AG04450 (cell line): Measurements from ENCODE around the gene TTLL11. TPM values are rescaled to one million over a fixed set of nuclear protein-coding genes. Genes with fewer than 3 reads are reported as not detected.

Source experiments
- CTCF ChIA-PET: fragments of 300-600, 350-600 bp; formaldehyde crosslinking; extraction: SDS; loops from one replicate; lab custom pipeline; 2022; ENCODE audit warnings: antibody characterized with exemption, inconsistent platforms; lab: Charles Lee
- POLR2A ChIA-PET: fragments of 350-600 bp; formaldehyde crosslinking; extraction: SDS; loops from one replicate; lab custom pipeline; 2021; ENCODE audit warnings: antibody characterized with exemption, inconsistent platforms; lab: Yijun Ruan, JAX
- DNase-seq: peaks from one replicate; pipeline ENCODE4 v3.0.0-alpha.2; 2011; ENCODE audit warnings: low read depth, low spot score
- H3K27ac ChIP-seq: one replicate; pipeline ENCODE4 v1.5.1; 2012; ENCODE audit warnings: low read depth, low read length, control low read depth
- H3K27me3 ChIP-seq: one replicate; pipeline ENCODE4 v1.6.0; 2012; ENCODE audit warnings: low read length; ENCODE audit not compliant: control insufficient read depth, insufficient read depth
- H3K4me3 ChIP-seq: 2 replicates; pipeline ENCODE4 v1.5.1; 2011; ENCODE audit warnings: mild to moderate bottlenecking, low read depth, low read length, control low read depth
- H3K9me3 ChIP-seq: 2 replicates; pipeline ENCODE4 v1.5.1; 2012; ENCODE audit warnings: low read length; ENCODE audit not compliant: control insufficient read depth, insufficient read depth
- CTCF ChIP-seq: IDR thresholded peaks from 2 replicates; pipeline ENCODE4 v1.5.1; 2011; ENCODE audit warnings: low read depth, low read length, control low read depth, inconsistent platforms
- polyA plus RNA-seq: library from polyadenylated mRNA; depleted of rRNA; stranded (reverse); fragments of >200 nt; gene quantifications from 2 replicates; pipeline ENCODE4 v1.2.3, GENCODE V29; 2011

TTLL11 gene
- polyA plus RNA-seq, 1 experiment = 4.6 TPM

- no peak for DNase-seq
- H3K27ac ChIP-seq = no peak overlapping the region
- H3K4me3 ChIP-seq = no peak overlapping the region
- ChIA-PET CTCF (no interaction called here), POLR2A (no interaction called here)
- TF ChIP-seq CTCF = no peak
- H3K27me3 ChIP-seq = peaks cover 6% of the 10 kb centered on the region
- H3K9me3 ChIP-seq = no peaks in the 10 kb centered on the region
Measured at GRCh38 chr9:121881920-121882500, 211.1 kb downstream of the TTLL11 start.

DNA sequence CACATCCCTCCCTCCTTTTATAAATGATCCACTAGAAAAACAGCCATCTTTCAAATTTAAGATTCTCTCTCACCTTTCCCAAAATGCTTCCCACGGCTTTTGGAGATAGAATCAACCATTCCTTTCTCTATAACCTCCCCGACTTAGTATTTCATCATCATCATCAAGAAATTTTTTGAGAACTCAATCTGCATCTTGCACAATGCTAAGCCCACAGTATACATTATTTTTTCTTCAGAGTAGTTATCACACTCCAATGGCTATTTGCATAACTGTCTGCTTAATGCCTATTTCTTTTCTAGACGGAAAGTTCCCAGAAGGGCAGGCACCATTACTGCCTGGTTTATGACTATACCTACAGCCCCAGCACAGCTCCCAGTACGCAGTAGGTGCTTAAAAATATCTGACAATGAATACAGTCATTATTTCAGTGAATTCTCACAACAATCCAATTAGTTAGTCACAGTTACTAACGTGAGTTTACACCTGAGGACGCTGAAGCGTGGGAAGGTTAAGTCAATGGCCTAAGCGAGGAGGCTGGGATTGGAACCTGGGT lies 212.7 kb downstream of the TTLL11 start:
- Histone ChIP-seq H3K27ac (no peak overlapping the region), H3K27me3 (peaks cover 6% of the 10 kb centered on the region), H3K4me3 (no peak overlapping the region), H3K9me3 (no peaks in the 10 kb centered on the region)
- POLR2A ChIA-PET = no interaction called here
- CTCF ChIA-PET = no interaction called here
- DNase-seq = no peak
- TF ChIP-seq CTCF = no peak

DNA sequence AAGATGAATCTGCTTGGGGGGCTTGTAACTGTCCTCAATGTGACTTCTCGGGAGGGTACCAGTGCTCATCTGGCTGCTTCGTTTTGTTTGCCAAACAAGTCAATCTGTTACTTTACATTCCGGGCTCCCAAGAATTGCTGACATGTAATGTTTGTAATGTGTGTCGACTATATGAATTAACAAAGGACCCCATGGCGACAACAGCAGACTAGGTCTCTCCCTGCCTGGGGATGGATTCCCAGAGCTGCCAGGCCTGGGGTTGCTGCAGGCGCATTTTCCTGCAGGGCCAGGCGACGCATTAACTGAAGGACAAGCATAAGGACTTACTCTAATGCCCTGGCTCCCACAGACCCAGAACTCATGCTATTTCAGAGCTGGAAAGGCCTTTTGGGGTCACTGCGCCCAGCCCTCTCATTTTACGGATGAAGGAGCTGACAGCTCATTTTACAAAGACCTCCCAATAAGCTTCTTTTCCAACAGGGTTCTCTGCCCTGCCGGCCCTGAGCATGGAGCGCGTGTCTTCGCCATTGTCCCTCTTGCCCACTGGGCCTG lies 214.8 kb downstream of the TTLL11 start:
- H3K4me3 ChIP-seq = no peak overlapping the region
- H3K27ac ChIP-seq = no peak overlapping the region
- CTCF ChIA-PET = no interaction called here
- DNase-seq = no peak
- POLR2A ChIA-PET = no interaction called here
- H3K9me3 ChIP-seq = no peaks in the 10 kb centered on the region
- H3K27me3 ChIP-seq = peaks cover 4% of the 10 kb centered on the region
- TF ChIP-seq CTCF = no peak

DNA sequence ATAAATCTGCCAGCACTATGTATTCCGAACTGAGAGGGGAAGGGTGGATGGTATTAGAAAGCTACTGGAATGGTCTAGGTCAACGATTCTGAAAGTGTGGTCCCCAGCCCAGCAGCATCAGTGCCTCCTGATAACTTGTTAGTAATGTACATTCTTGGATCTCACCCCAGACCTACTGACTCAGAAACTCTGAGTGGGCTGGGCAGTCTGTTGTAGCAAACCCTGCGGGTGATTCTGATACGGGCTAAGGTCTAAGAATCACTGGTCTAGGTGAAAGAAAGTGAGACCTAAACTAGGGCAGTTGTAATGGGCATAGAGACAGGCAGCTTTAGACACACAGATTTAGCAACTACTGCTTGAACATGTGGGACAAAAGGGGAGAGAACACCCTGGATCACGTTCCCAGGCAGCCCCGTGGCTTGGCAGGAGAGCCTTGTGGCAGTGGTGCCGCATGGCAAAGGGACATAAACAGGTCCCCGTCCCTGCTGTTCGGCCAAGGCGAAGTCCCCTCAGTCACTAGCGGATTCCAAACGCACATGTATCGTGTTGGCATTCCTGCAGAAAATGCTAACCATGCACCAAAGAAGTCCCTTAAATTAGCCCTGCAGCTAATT lies 216.3 kb downstream of the TTLL11 start:
- ChIA-PET CTCF (no interaction called here), POLR2A (no interaction called here)
- H3K27me3 ChIP-seq = peaks cover 2% of the 10 kb centered on the region
- peak; percentile 52 for DNase-seq
- no peaks in the 10 kb centered on the region for H3K9me3 ChIP-seq
- no peak overlapping the region for H3K27ac ChIP-seq
- H3K4me3 ChIP-seq = no peak overlapping the region
- TF ChIP-seq CTCF = no peak

DNA sequence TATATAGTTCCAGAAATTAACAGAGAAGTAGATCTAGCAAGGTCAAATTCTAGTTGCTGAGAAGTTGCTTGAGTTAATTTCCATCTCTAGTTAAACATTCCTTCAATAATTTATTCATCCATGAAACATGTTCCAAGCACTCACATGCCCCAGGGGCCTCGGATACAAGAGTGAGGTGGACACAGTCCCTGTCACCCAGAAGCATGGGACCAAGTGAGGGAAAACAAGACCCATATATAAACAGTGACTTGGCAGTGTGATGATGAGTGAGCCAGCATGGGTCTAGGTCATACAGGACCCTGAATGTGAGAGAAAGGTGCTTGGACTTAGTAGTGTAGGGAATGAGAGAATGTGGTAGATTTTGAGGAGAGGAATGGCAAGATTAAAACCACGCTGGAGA lies 216.9 kb downstream of the TTLL11 start:
- no peaks in the 10 kb centered on the region for H3K9me3 ChIP-seq
- DNase-seq = no peak
- no peak for TF ChIP-seq CTCF
- ChIA-PET CTCF (interaction anchor here (0.6 kb wide), 1 partner anchor 172 kb away, joined by 4 read pairs; no protein-coding TSS in a partner anchor), POLR2A (no interaction called here)
- peaks cover 2% of the 10 kb centered on the region for H3K27me3 ChIP-seq
- no peak overlapping the region for H3K27ac ChIP-seq
- H3K4me3 ChIP-seq = no peak overlapping the region
